ENCODE data around the gene NIF3L1.

Gene NIF3L1

GRCh38 chr2:200861617-200862155 is 27.5 kb upstream of the NIF3L1 start:
- no peak for DNase-seq (ENCODE audit: low read depth)
- H3K4me3 ChIP-seq (ENCODE audit: low read length) = peak overlapping the region; percentile 96
- no peak for TF ChIP-seq CTCF (conservative IDR thresholded peaks at IDR 0.05; ENCODE audit: low read length)

- TF ChIP-seq CTCF (conservative IDR thresholded peaks at IDR 0.05; ENCODE audit: low read length) = no peak
- peak; percentile 43 for DNase-seq (ENCODE audit: low read depth)
- peak overlapping the region; percentile 96 for H3K4me3 ChIP-seq (ENCODE audit: low read length)
These were observed 26.6 kb upstream of the NIF3L1 start for GRCh38 chr2:200862532-200863000.

DNA sequence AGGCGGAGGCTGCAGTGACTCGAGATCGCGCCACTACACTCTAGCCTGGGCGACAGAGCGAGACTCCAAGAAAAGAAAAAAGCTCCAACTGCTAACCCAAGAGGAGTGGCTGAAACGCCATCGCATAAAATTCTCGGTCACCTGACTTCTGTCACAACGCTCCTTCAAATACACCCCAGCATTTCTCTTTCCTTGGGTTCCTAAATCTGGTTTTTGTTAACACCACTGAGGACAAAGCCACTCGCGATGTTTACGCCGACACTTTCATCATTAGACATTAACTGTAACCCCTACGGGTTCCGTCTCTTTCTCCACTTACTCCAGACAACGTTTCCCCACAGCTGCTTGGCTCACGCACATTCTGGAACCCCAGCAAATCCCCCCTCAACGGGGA is 25.4 kb upstream of the NIF3L1 start:
- DNase-seq (ENCODE audit: low read depth) = no peak
- peak overlapping the region; percentile 96 for H3K4me3 ChIP-seq (ENCODE audit: low read length)
- no peak for TF ChIP-seq CTCF (conservative IDR thresholded peaks at IDR 0.05; ENCODE audit: low read length)

DNA sequence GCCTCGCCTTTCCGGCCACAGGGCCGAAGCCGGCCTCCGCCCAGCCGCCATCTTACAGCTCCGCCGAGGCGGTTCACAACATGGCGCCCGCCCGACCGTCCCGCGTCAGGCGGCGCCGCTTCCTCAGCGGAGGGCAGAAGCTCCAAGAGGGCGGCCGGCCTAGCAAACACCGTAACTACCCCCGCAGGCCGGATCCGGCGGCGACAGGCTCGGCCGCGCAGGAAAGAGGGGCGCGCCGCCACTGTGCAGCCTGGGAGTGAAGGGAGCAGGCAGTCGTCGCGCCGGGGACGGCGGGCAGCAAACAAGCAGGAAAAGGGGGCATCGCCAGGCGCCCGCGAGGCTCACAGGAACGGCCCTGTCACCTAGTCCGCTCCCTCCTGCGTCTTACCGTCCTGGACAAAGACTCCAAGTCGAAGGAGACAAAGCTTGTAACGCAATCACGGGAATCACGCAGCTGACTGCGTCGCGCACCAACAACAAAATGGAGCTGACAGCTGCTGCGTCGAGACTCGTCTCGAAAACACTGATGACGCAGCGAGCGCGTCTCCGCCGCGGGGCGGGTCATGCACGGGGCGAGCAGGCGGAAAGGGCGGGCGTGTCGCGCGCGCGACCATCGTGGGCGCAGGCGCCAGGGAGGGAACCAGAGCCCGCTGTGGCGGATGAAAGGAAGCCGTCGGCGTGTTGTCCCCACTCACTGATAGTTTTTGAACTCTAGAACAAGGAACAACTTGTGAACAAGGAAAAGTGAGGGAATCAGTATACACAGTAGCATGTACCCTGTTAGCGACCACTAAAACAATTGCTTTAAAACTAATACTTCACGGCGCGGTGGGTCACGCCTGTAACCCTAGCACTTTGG is 24.8 kb upstream of the NIF3L1 start, which contains the start of gene CLK1:
TSS of gene CLK1 (minus strand) at position 483 of the 859 bp plus-strand sequence. CDS start 2,796 bp downstream, outside the sequence.
- TF ChIP-seq CTCF (conservative IDR thresholded peaks at IDR 0.05; ENCODE audit: low read length) = no peak
- peak within 1 kb of the TSS; percentile 96 for H3K4me3 ChIP-seq (ENCODE audit: low read length)
- peak; percentile 91 for DNase-seq (ENCODE audit: low read depth)

DNA sequence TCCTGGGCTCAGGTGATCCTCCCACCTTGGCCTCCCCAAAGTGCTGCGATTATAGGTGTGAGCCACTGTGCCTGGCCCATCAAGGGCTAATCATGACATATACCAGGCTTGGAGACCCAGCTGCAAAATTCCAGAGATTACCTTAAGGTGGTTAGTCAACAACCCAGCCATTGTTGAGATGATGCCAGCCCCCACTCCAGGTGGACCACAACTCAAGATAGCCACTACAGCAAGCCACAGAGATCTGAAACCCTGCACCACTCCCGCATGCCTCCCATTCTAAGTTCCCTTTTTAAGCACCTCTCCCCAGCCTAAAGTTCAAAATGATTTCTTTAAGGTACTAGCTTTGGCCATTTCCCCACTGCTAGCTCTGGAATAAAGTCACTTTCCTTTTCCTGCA is 20.2 kb upstream of the NIF3L1 start:
- TF ChIP-seq CTCF (conservative IDR thresholded peaks at IDR 0.05; ENCODE audit: low read length) = no peak
- DNase-seq (ENCODE audit: low read depth) = no peak
- no peak overlapping the region for H3K4me3 ChIP-seq (ENCODE audit: low read length)

- H3K4me3 ChIP-seq (ENCODE audit: low read length) = no peak overlapping the region
- DNase-seq (ENCODE audit: low read depth) = peak; percentile 70
- no peak for TF ChIP-seq CTCF (conservative IDR thresholded peaks at IDR 0.05; ENCODE audit: low read length)
These were observed 18.0 kb upstream of the NIF3L1 start for GRCh38 chr2:200871151-200871550.

DNA sequence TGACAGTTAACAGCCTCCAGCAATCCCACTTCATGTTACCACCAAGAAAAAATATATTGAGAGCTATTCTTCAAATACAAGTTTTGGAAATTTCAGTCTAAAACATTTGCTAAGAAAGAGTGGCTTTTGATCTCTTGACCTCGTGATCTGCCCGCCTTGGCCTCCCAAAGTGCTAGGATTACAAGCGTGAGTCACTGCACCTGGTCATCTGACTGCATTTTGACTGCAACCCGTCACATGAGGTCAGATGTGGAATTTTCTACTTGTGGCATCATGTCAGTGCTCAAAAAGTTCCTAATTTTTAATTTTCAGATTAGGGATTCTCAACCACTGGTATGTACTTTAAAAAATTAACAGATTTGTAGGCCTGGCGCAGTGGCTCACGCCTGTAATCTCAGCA is 15.6 kb upstream of the NIF3L1 start:
- no peak for DNase-seq (ENCODE audit: low read depth)
- no peak overlapping the region for H3K4me3 ChIP-seq (ENCODE audit: low read length)
- no peak for TF ChIP-seq CTCF (conservative IDR thresholded peaks at IDR 0.05; ENCODE audit: low read length)
